ENCODE results near the gene CEP97. TPM values are rescaled to one million over a fixed set of nuclear protein-coding genes. Genes with fewer than 3 reads are reported as not detected.
A peak's percentile ranks its signal among the peaks of the same experiment; 100 is the strongest.

CEP97 gene
- total and polyA plus RNA-seq, 12 donors, result 1.2 to 21.3 (median 8.2) TPM

DNA sequence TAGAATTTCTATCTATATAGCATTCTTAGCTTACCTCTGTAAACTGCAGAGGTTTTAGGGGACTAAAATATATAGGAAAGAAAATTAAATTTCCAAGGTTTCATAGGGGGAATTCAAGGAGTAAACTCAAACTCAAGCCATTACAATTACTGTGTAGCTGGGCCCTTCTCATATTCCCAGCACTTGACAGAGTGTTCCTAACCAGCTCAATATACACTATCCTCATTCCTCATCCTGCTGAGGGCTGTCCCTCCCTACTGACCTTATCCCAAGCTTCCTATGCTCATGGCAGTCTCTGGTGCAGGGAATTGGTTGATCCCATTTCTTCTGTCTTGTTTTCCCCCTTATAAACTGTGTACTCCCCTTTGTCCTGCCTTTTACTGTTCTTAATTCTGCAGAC lies 88.5 kb downstream of the CEP97 start:
- H3K36me3 ChIP-seq (replicated peaks in 1 of 2), result no peaks in the 10 kb centered on the region
- intact Hi-C loops (cut with DNase I), result loop anchor here (5.0 to 10.0 kb wide), 3 partner anchors 52 to 414 kb away; no protein-coding TSS in a partner anchor
- H3K4me3 ChIP-seq, result no peak overlapping the region
- no peak overlapping the region for H3K27ac ChIP-seq
- H3K27me3 ChIP-seq, result no peaks in the 10 kb centered on the region
- no peak for TF ChIP-seq POLR2A (IDR thresholded peaks at IDR 0.05)
- TF ChIP-seq, protein P1, sequence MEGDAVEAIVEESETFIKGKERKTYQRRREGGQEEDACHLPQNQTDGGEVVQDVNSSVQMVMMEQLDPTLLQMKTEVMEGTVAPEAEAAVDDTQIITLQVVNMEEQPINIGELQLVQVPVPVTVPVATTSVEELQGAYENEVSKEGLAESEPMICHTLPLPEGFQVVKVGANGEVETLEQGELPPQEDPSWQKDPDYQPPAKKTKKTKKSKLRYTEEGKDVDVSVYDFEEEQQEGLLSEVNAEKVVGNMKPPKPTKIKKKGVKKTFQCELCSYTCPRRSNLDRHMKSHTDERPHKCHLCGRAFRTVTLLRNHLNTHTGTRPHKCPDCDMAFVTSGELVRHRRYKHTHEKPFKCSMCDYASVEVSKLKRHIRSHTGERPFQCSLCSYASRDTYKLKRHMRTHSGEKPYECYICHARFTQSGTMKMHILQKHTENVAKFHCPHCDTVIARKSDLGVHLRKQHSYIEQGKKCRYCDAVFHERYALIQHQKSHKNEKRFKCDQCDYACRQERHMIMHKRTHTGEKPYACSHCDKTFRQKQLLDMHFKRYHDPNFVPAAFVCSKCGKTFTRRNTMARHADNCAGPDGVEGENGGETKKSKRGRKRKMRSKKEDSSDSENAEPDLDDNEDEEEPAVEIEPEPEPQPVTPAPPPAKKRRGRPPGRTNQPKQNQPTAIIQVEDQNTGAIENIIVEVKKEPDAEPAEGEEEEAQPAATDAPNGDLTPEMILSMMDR (IDR thresholded peaks at IDR 0.05), result no peak
- no peak for DNase-seq
- no peaks in the 10 kb centered on the region for H3K9me3 ChIP-seq (replicated peaks in 1 of 3)
- peaks cover 0 to 15% of the 10 kb centered on the region in 2 donors for H3K4me1 ChIP-seq (replicated peaks in 1 of 2)

- H3K27me3 ChIP-seq, result no peaks in the 10 kb centered on the region
- H3K9me3 ChIP-seq (replicated peaks in 1 of 3), result no peaks in the 10 kb centered on the region
- intact Hi-C loops (cut with DNase I), result loop anchor here (5.0 to 10.0 kb wide), 3 partner anchors 51 to 413 kb away; no protein-coding TSS in a partner anchor
- H3K4me1 ChIP-seq (replicated peaks in 1 of 2), result peaks cover 0 to 14% of the 10 kb centered on the region in 2 donors
- 57 to 69% (median 61%) methylated on average over 7 of the region's 7 CpGs for WGBS, 4 donors
- H3K4me3 ChIP-seq, result no peak overlapping the region
- no peaks in the 10 kb centered on the region for H3K36me3 ChIP-seq (replicated peaks in 1 of 2)
- H3K27ac ChIP-seq, result no peak overlapping the region
- no peak for DNase-seq
- TF ChIP-seq, protein P1 (IDR thresholded peaks at IDR 0.05), result peak; percentile 40 to 78 (median 62)
- TF ChIP-seq POLR2A (IDR thresholded peaks at IDR 0.05), result no peak
Observed at GRCh38 chr3:101813817-101814440, 89.5 kb downstream of the CEP97 start.

- 67 to 78% (median 75%) methylated on average over 3 of the region's 3 CpGs for WGBS, 4 donors
- H3K9me3 ChIP-seq (replicated peaks in 1 of 3), result no peaks in the 10 kb centered on the region
- intact Hi-C loops (cut with DNase I), result loop anchor here (5.0 to 10.0 kb wide), 3 partner anchors 50 to 412 kb away; no protein-coding TSS in a partner anchor
- no peaks in the 10 kb centered on the region for H3K36me3 ChIP-seq (replicated peaks in 1 of 2)
- no peak for TF ChIP-seq POLR2A (IDR thresholded peaks at IDR 0.05)
- TF ChIP-seq, protein P1 (IDR thresholded peaks at IDR 0.05), result no peak
- no peak overlapping the region for H3K27ac ChIP-seq
- no peak for DNase-seq
- no peak overlapping the region for H3K4me3 ChIP-seq
- H3K27me3 ChIP-seq, result no peaks in the 10 kb centered on the region
- peaks cover 0 to 5% of the 10 kb centered on the region in 2 donors for H3K4me1 ChIP-seq (replicated peaks in 1 of 2)
Observed at GRCh38 chr3:101814835-101815234, 90.4 kb downstream of the CEP97 start.

GRCh38 chr3:101816215-101817149 lies 92.1 kb downstream of the CEP97 start:
- Histone ChIP-seq H3K27me3 (no peaks in the 10 kb centered on the region), H3K36me3 (replicated peaks in 1 of 2) (peaks cover 0 to under 1% of the 10 kb centered on the region in 2 donors), H3K4me1 (replicated peaks in 1 of 2) (no peaks in the 10 kb centered on the region), H3K27ac (no peak overlapping the region), H3K9me3 (replicated peaks in 1 of 3) (no peaks in the 10 kb centered on the region), H3K4me3 (no peak overlapping the region)
- no peak for DNase-seq
- no peak for TF ChIP-seq POLR2A (IDR thresholded peaks at IDR 0.05)
- TF ChIP-seq, protein P1 (IDR thresholded peaks at IDR 0.05), result no peak
- WGBS, 4 donors, result 64 to 84% (median 71%) methylated on average over 4 of the region's 4 CpGs
- intact Hi-C loops (cut with DNase I), result loop anchor here in 1 of 2 donors (10.0 kb wide), 1 partner anchor 48 kb away; no protein-coding TSS in a partner anchor

All from adrenal gland (tissue), 12 donors.